ENCODE data around the gene SRSF11.
"Not testable (repeated sequence)": the region's sequence is repeated elsewhere in the genome, so short reads cannot be mapped to it uniquely, and the experiment has no call there.

The SRSF11 gene

GRCh38 chr1:70196333-70196732 lies 24.8 kb upstream of the SRSF11 start:
- no peak for TF ChIP-seq CTCF (conservative IDR thresholded peaks at IDR 0.05; ENCODE audit: low read depth, low read length)
- DNase-seq (ENCODE audit: low read depth), result no peak
- no peak overlapping the region for H3K4me3 ChIP-seq (ENCODE audit: low read length)

GRCh38 chr1:70200065-70200464 lies 21.1 kb upstream of the SRSF11 start:
- H3K4me3 ChIP-seq (ENCODE audit: low read length), result no peak overlapping the region
- no peak for TF ChIP-seq CTCF (conservative IDR thresholded peaks at IDR 0.05; ENCODE audit: low read depth, low read length)
- no peak for DNase-seq (ENCODE audit: low read depth)

- TF ChIP-seq CTCF (conservative IDR thresholded peaks at IDR 0.05; ENCODE audit: low read depth, low read length), result no peak
- no peak overlapping the region for H3K4me3 ChIP-seq (ENCODE audit: low read length)
- DNase-seq (ENCODE audit: low read depth), result no peak
Observed at GRCh38 chr1:70202173-70202758, 18.9 kb upstream of the SRSF11 start.

GRCh38 chr1:70204139-70204538 lies 17.0 kb upstream of the SRSF11 start:
- TF ChIP-seq CTCF (conservative IDR thresholded peaks at IDR 0.05; ENCODE audit: low read depth, low read length), result no peak
- no peak for DNase-seq (ENCODE audit: low read depth)
- peak overlapping the region; percentile 100 for H3K4me3 ChIP-seq (ENCODE audit: low read length)

- DNase-seq (ENCODE audit: low read depth), result no peak
- H3K4me3 ChIP-seq (ENCODE audit: low read length), result peak overlapping the region; percentile 100
- no peak for TF ChIP-seq CTCF (conservative IDR thresholded peaks at IDR 0.05; ENCODE audit: low read depth, low read length)
Observed at GRCh38 chr1:70204600-70204999, 16.6 kb upstream of the SRSF11 start.

- no peak for TF ChIP-seq CTCF (conservative IDR thresholded peaks at IDR 0.05; ENCODE audit: low read depth, low read length)
- H3K4me3 ChIP-seq (ENCODE audit: low read length), result peak overlapping the region; percentile 100
- DNase-seq (ENCODE audit: low read depth), result no peak
Observed at GRCh38 chr1:70205071-70205433, 16.1 kb upstream of the SRSF11 start.

- peak; percentile 86 for DNase-seq (ENCODE audit: low read depth)
- no peak for TF ChIP-seq CTCF (conservative IDR thresholded peaks at IDR 0.05; ENCODE audit: low read depth, low read length)
Observed at GRCh38 chr1:70205434-70206118, 15.6 kb upstream of the SRSF11 start, which contains the start of gene LRRC40. Gene LRRC40, minus strand, starts transcription at chr1:70205579. Its CDS starts 39 bp downstream, at chr1:70205540.

GRCh38 chr1:70206833-70207232 lies 14.3 kb upstream of the SRSF11 start:
- not testable (repeated sequence) for DNase-seq (ENCODE audit: low read depth)

More at GRCh38 chr1:70205434-70206118, 15.6 kb upstream of the SRSF11 start, which contains the start of gene LRRC40:
- H3K4me3 ChIP-seq (ENCODE audit: low read length), result peak within 1 kb of the TSS; percentile 100

More at GRCh38 chr1:70206833-70207232, 14.3 kb upstream of the SRSF11 start:
- H3K4me3 ChIP-seq (ENCODE audit: low read length), result peak overlapping the region; percentile 100

Data from retinal pigment epithelial cell (primary cell).